ENCODE measurements around the gene ADH7. TPM values are rescaled to one million over a fixed set of nuclear protein-coding genes. Genes with fewer than 3 reads are reported as not detected.

The ADH7 gene
- total and polyA plus RNA-seq, 7 experiments from 2014 or later: not detected

DNA sequence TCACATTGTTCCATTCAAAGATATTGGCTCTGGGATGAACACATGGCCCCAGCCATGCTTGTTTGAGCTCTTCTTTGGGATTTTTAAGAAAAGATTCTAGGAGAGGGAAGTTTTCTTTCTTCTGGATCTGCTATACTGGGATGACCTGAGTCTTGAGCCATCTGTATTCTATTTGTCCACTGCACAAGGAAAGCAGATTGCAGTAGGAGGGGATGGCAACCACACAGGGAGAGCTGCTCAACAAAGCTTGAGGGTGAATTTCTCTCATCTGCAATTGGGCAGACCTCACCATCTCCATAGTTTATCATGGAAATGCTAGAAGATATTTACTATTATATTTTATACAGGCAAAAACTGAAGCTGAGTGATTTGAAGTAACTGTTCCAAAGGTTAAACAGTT lies 34.3 kb downstream of the ADH7 start:
- CTCF ChIA-PET: no interaction called here

DNA sequence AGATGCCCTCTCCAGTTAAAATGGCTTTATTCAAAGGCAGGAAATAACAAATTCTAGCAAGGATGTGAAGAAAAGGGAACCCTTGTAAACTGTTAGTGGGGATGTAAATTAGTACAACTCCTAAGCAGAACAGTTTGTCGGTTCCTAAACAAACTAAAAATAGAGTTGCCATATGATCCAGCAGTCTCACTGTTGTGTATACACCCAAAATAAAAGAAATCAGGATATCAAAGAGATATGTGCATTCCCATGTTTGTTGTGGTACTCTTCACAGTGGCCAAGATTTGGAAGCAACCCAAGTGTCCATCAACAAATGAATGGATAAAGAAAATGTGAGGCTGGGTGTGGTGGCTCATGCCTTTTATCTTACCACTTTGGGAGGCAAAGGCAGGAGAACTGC lies 36.1 kb downstream of the ADH7 start:
- intact Hi-C loops (cut with micrococcal nuclease): no loop called here
- no peaks in the 10 kb centered on the region for H3K36me3 ChIP-seq (ENCODE audit: control insufficient read depth in 2 of 3, insufficient read depth in 3 of 3, low read length in 3 of 3)
- H3K9me3 Mint-ChIP-seq: peaks cover 0 to 9% (median 0%) of the 10 kb centered on the region in 11 donors
- CTCF ChIA-PET: no interaction called here
- DNase-seq (no peak), ATAC-seq (no peak)
- no peak overlapping the region for H3K27ac ChIP-seq (ENCODE audit: low read depth, low read length)
- peaks cover 0 to 11% (median 1%) of the 10 kb centered on the region in 5 donors for H3K27me3 Mint-ChIP-seq
- H3K36me3 Mint-ChIP-seq: no peaks in the 10 kb centered on the region
- no peaks in the 10 kb centered on the region for H3K27me3 ChIP-seq (ENCODE audit: control insufficient read depth in 2 of 2, insufficient read depth in 2 of 2, low read length in 2 of 2)
- no peaks in the 10 kb centered on the region for H3K4me1 ChIP-seq (ENCODE audit: control insufficient read depth in 2 of 2, insufficient read depth in 2 of 2, low read length in 2 of 2)
- no peak overlapping the region for H3K27ac Mint-ChIP-seq
- no peak overlapping the region for H3K4me3 Mint-ChIP-seq
- H3K4me3 ChIP-seq (ENCODE audit: low read length): no peak overlapping the region
- no peaks in the 10 kb centered on the region for H3K9me3 ChIP-seq (ENCODE audit: control insufficient read depth in 2 of 3, low read length in 3 of 3)
- POLR2A ChIA-PET: no interaction called here
- peaks cover 0 to 4% (median 0%) of the 10 kb centered on the region in 7 donors for H3K4me1 Mint-ChIP-seq

More for the DNA sequence above, 34.3 kb downstream of the ADH7 start:
- Mint-ChIP-seq H3K4me3 (no peak overlapping the region), H3K27ac (no peak overlapping the region), H3K4me1 (peaks cover 0 to 19% (median 0%) of the 10 kb centered on the region in 7 donors), H3K27me3 (peaks cover 0 to 11% (median 0%) of the 10 kb centered on the region in 5 donors), H3K36me3 (no peaks in the 10 kb centered on the region), H3K9me3 (peaks cover 0 to 9% (median 0%) of the 10 kb centered on the region in 11 donors)
- no peak overlapping the region for H3K4me3 ChIP-seq (ENCODE audit: low read length)
- no peaks in the 10 kb centered on the region for H3K4me1 ChIP-seq (ENCODE audit: control insufficient read depth in 2 of 2, insufficient read depth in 2 of 2, low read length in 2 of 2)
- H3K27ac ChIP-seq (ENCODE audit: low read depth, low read length): no peak overlapping the region
- H3K9me3 ChIP-seq (ENCODE audit: control insufficient read depth in 2 of 3, low read length in 3 of 3): no peaks in the 10 kb centered on the region
- no peaks in the 10 kb centered on the region for H3K36me3 ChIP-seq (ENCODE audit: control insufficient read depth in 2 of 3, insufficient read depth in 3 of 3, low read length in 3 of 3)
- ATAC-seq: no peak
- POLR2A ChIA-PET: no interaction called here
- intact Hi-C loops (cut with micrococcal nuclease): loop anchor here in 1 of 2 donors (10.0 kb wide), 1 partner anchor 404 kb away; no protein-coding TSS in a partner anchor
- DNase-seq: no peak
- no peaks in the 10 kb centered on the region for H3K27me3 ChIP-seq (ENCODE audit: control insufficient read depth in 2 of 2, insufficient read depth in 2 of 2, low read length in 2 of 2)

DNA sequence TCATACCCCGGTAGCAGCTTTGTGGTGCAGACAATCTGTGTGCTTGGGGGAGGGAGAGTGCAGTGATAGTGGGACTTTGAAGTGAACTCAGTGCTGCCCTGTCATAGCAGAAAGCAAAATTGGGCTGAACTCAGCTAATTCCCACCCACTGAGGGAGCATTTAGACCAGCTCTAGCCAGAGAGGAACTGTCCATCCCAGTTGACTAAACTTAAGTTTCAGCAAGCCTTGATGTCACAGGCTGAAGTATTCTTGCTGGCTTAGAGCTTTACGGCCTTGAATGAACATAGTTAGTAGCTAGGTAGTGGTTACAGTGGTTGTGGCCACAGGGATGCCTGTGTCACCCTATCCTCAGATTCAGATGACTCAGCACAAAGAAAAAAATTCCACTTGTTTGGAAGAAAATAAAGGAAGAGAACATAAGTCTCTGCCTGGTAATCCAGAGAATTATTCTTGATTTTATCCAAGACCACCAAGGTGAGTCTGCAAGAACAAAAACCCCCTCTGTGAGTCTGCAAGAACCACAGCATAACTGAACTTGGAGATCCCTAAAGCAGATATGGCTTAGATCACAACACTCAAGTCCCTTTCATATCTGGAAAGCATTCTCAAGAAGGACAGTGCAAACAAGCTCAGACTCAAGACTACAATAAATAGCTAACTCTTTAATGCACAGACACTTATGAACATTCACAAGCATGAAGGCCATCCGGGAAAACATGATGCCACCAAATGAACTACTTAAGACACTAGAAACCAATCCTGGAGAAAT lies 39.4 kb downstream of the ADH7 start:
- Histone ChIP-seq H3K4me3 (ENCODE audit: low read length) (no peak overlapping the region), H3K9me3 (ENCODE audit: control insufficient read depth in 2 of 3, low read length in 3 of 3) (no peaks in the 10 kb centered on the region), H3K36me3 (ENCODE audit: control insufficient read depth in 2 of 3, insufficient read depth in 3 of 3, low read length in 3 of 3) (no peaks in the 10 kb centered on the region), H3K4me1 (ENCODE audit: control insufficient read depth in 2 of 2, insufficient read depth in 2 of 2, low read length in 2 of 2) (no peaks in the 10 kb centered on the region), H3K27ac (ENCODE audit: low read depth, low read length) (no peak overlapping the region), H3K27me3 (ENCODE audit: control insufficient read depth in 2 of 2, insufficient read depth in 2 of 2, low read length in 2 of 2) (no peaks in the 10 kb centered on the region)
- H3K27ac Mint-ChIP-seq: no peak overlapping the region
- ATAC-seq: no peak
- DNase-seq: no peak
- H3K4me3 Mint-ChIP-seq: no peak overlapping the region
- peaks cover 0 to 9% (median 0%) of the 10 kb centered on the region in 11 donors for H3K9me3 Mint-ChIP-seq
- no peaks in the 10 kb centered on the region for H3K4me1 Mint-ChIP-seq
- H3K36me3 Mint-ChIP-seq: peaks cover 0 to 4% (median 0%) of the 10 kb centered on the region in 5 donors
- POLR2A ChIA-PET: no interaction called here
- intact Hi-C loops (cut with micrococcal nuclease): no loop called here
- peaks cover 5 to 13% (median 9%) of the 10 kb centered on the region in 5 donors for H3K27me3 Mint-ChIP-seq
- CTCF ChIA-PET: interaction anchor here (0.9 to 1.0 kb wide), 2 partner anchors 9 to 14 kb away, joined by 3 to 4 read pairs; no protein-coding TSS in a partner anchor

DNA sequence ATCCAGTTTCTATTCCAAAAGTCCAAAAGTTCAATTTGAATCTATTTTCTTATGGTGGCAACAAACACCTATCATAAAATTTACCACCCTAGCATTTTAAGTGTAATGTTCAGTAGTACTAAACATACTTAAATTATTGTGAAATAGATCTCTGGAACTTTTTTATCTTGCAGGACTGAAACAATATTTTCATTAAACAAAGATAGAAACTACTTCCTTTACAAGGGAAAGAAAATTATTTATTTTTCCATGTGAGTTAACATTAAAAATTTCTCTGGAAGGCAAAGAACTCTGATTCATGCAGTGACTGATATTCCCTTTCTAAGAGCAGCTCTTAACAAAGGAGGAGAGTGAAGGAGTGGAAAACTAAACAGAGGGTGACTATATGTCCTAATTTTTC lies 40.2 kb downstream of the ADH7 start:
- ChIA-PET CTCF (interaction anchor here (1.0 kb wide), 1 partner anchor 15 kb away, joined by 4 read pairs; no protein-coding TSS in a partner anchor), POLR2A (no interaction called here)
- Histone ChIP-seq H3K4me1 (ENCODE audit: control insufficient read depth in 2 of 2, insufficient read depth in 2 of 2, low read length in 2 of 2) (no peaks in the 10 kb centered on the region), H3K36me3 (ENCODE audit: control insufficient read depth in 2 of 3, insufficient read depth in 3 of 3, low read length in 3 of 3) (no peaks in the 10 kb centered on the region), H3K9me3 (ENCODE audit: control insufficient read depth in 2 of 3, low read length in 3 of 3) (no peaks in the 10 kb centered on the region), H3K4me3 (ENCODE audit: low read length) (no peak overlapping the region), H3K27me3 (ENCODE audit: control insufficient read depth in 2 of 2, insufficient read depth in 2 of 2, low read length in 2 of 2) (no peaks in the 10 kb centered on the region), H3K27ac (ENCODE audit: low read depth, low read length) (no peak overlapping the region)
- Mint-ChIP-seq H3K27ac (no peak overlapping the region), H3K9me3 (peaks cover 0 to 9% (median 0%) of the 10 kb centered on the region in 11 donors), H3K4me3 (no peak overlapping the region), H3K36me3 (peaks cover 0 to 4% (median 0%) of the 10 kb centered on the region in 5 donors), H3K4me1 (no peaks in the 10 kb centered on the region), H3K27me3 (peaks cover 5 to 13% (median 9%) of the 10 kb centered on the region in 5 donors)
- no peak for DNase-seq
- no peak for ATAC-seq
- intact Hi-C loops (cut with micrococcal nuclease): no loop called here

DNA sequence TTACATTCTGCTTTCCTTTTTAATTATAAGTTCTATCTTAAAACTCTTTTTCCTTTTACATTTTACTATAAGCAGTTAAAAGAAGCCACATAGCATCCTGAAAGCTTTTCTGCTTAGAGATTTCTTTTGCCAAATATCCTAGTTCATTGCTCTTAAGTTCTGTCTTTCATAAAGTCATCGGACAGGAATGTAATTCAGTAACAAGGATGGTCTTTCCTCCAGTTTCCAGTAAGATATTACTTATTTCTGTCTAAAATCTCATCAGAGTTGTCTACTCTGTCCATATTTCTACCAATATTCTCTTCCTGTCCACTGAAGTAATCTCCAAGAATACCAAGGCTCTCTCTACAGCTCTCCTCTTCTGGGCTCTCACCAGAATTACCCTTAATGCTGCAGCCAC lies 45.1 kb downstream of the ADH7 start:
- CTCF ChIA-PET: no interaction called here
- H3K4me1 ChIP-seq (ENCODE audit: control insufficient read depth in 2 of 2, insufficient read depth in 2 of 2, low read length in 2 of 2): no peaks in the 10 kb centered on the region
- no peak for DNase-seq
- POLR2A ChIA-PET: no interaction called here
- Mint-ChIP-seq H3K27ac (no peak overlapping the region), H3K36me3 (peaks cover 0 to 4% (median 0%) of the 10 kb centered on the region in 5 donors), H3K9me3 (peaks cover 0 to 4% (median 0%) of the 10 kb centered on the region in 11 donors), H3K4me1 (no peaks in the 10 kb centered on the region), H3K27me3 (peaks cover 7 to 21% (median 12%) of the 10 kb centered on the region in 5 donors), H3K4me3 (no peak overlapping the region)
- H3K27ac ChIP-seq (ENCODE audit: low read depth, low read length): no peak overlapping the region
- no peaks in the 10 kb centered on the region for H3K9me3 ChIP-seq (ENCODE audit: control insufficient read depth in 2 of 3, low read length in 3 of 3)
- no peak for ATAC-seq
- H3K4me3 ChIP-seq (ENCODE audit: low read length): no peak overlapping the region
- H3K27me3 ChIP-seq (ENCODE audit: control insufficient read depth in 2 of 2, insufficient read depth in 2 of 2, low read length in 2 of 2): no peaks in the 10 kb centered on the region
- H3K36me3 ChIP-seq (ENCODE audit: control insufficient read depth in 2 of 3, insufficient read depth in 3 of 3, low read length in 3 of 3): no peaks in the 10 kb centered on the region
- intact Hi-C loops (cut with micrococcal nuclease): no loop called here

DNA sequence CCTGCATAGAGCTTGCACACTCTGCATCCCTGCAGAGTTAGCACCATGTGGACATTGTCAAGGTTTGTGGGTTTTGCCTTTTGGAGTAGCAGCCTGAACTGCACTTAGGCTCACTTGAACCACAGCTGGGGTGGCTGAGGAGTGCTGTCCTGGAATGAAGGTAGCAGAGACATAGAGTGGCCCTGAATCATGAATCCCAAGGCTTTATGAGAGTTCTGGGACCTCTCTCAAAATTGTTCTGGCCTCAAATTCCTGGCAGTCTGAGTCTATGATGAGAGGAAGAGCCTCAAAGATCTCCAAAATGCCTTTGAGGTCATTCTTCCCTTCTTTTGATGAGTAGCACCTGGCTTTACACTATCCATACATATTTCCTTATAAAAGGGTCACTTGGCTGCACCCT lies 45.5 kb downstream of the ADH7 start:
- ATAC-seq: no peak
- Histone ChIP-seq H3K36me3 (ENCODE audit: control insufficient read depth in 2 of 3, insufficient read depth in 3 of 3, low read length in 3 of 3) (no peaks in the 10 kb centered on the region), H3K27me3 (ENCODE audit: control insufficient read depth in 2 of 2, insufficient read depth in 2 of 2, low read length in 2 of 2) (no peaks in the 10 kb centered on the region), H3K4me3 (ENCODE audit: low read length) (no peak overlapping the region), H3K27ac (ENCODE audit: low read depth, low read length) (no peak overlapping the region), H3K4me1 (ENCODE audit: control insufficient read depth in 2 of 2, insufficient read depth in 2 of 2, low read length in 2 of 2) (no peaks in the 10 kb centered on the region), H3K9me3 (ENCODE audit: control insufficient read depth in 2 of 3, low read length in 3 of 3) (no peaks in the 10 kb centered on the region)
- Mint-ChIP-seq H3K27me3 (peaks cover 7 to 21% (median 14%) of the 10 kb centered on the region in 5 donors), H3K27ac (no peak overlapping the region), H3K9me3 (peaks cover 0 to 4% (median 0%) of the 10 kb centered on the region in 11 donors), H3K4me3 (no peak overlapping the region), H3K36me3 (peaks cover 0 to 4% (median 0%) of the 10 kb centered on the region in 5 donors), H3K4me1 (no peaks in the 10 kb centered on the region)
- POLR2A ChIA-PET: no interaction called here
- CTCF ChIA-PET: no interaction called here
- no peak for DNase-seq
- intact Hi-C loops (cut with micrococcal nuclease): no loop called here
